GM13976 (cell line): ENCODE data around the gene RPL37.
"Not testable (repeated sequence)": the region's sequence is repeated elsewhere in the genome, so short reads cannot be mapped to it uniquely, and the experiment has no call there.

Experiments
- DNase-seq: peaks from one replicate; pipeline ENCODE4 v3.0.0; 2012; ENCODE audit warnings: low spot score
- in situ Hi-C: fragments of 300-500 bp; cut with MboI; formaldehyde crosslinking; loops from one replicate; pipeline ENCODE4 v1.12.0; 2022; ENCODE audit warnings: low sequenced_read_pairs, mixed read lengths, inconsistent platforms; ENCODE audit not compliant: unreplicated experiment
- TF ChIP-seq, protein P1 (sequence below): IDR thresholded peaks from 2 replicates; pipeline ENCODE4 v1.5.1; 2012; ENCODE audit warnings: borderline replicate concordance, mild to moderate bottlenecking; ENCODE audit not compliant: insufficient read depth; ENCODE audit errors: extremely low read depth, missing control alignments, control extremely low read depth

Gene RPL37

GRCh38 chr5:40801771-40802562 is 33.1 kb downstream of the RPL37 start:
- no peak for DNase-seq
- TF ChIP-seq, protein P1, sequence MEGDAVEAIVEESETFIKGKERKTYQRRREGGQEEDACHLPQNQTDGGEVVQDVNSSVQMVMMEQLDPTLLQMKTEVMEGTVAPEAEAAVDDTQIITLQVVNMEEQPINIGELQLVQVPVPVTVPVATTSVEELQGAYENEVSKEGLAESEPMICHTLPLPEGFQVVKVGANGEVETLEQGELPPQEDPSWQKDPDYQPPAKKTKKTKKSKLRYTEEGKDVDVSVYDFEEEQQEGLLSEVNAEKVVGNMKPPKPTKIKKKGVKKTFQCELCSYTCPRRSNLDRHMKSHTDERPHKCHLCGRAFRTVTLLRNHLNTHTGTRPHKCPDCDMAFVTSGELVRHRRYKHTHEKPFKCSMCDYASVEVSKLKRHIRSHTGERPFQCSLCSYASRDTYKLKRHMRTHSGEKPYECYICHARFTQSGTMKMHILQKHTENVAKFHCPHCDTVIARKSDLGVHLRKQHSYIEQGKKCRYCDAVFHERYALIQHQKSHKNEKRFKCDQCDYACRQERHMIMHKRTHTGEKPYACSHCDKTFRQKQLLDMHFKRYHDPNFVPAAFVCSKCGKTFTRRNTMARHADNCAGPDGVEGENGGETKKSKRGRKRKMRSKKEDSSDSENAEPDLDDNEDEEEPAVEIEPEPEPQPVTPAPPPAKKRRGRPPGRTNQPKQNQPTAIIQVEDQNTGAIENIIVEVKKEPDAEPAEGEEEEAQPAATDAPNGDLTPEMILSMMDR, result no peak
- in situ Hi-C loops, result no loop called here

GRCh38 chr5:40799258-40799657 is 35.8 kb downstream of the RPL37 start:
- TF ChIP-seq, protein P1, result no peak
- in situ Hi-C loops, result no loop called here
- no peak for DNase-seq

DNA sequence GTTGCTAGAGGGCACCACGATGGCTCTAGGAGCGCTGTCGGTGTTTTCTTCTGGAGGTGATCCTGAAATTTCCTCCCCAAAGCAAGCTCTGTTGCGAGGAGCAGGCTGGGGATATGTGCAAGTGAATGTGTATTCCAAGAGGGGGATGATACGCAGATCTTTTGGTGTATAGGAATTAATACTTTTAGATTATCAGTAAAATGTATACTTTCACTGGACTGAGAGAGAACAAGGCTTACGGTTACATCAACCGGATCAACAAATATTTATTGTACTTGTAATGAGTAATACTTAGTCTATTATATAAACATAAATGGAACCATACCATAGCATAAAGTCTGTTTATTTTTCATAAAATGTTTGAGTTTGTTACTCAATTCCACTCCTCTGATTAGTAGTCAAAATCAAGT is 36.2 kb downstream of the RPL37 start:
- in situ Hi-C loops, result no loop called here
- TF ChIP-seq, protein P1, result no peak
- no peak for DNase-seq

- in situ Hi-C loops, result no loop called here
- TF ChIP-seq, protein P1, result peak; percentile 76
- peak; percentile 92 for DNase-seq
Observed at GRCh38 chr5:40798012-40798800, 36.8 kb downstream of the RPL37 start, which contains the start of gene PRKAA1. Gene PRKAA1 (minus strand): TSS chr5:40798374. CDS start chr5:40798189, 185 bp downstream.

GRCh38 chr5:40797273-40798011 is 37.6 kb downstream of the RPL37 start:
- TF ChIP-seq, protein P1, result no peak
- in situ Hi-C loops, result no loop called here
- DNase-seq, result peak; percentile 53

DNA sequence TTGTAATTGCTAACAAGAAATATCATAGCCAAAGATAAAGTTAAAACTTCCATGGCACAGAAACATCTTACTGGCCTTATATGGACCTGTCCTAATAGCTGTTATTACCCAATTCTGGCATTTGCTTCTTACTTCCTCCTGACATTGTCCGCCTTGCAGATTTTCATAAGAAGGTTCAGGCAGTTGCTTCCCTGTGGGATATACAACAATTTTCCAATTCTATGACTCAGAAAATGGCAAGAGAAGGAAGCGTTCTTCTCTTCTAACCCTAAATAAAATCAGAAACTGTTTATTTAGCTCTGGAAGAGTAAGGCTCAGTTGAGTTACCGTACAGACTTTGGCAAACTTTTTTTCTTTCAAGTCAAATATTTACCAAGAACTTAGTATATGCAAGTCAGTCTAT is 38.5 kb downstream of the RPL37 start:
- TF ChIP-seq, protein P1, result no peak
- DNase-seq, result no peak
- in situ Hi-C loops, result no loop called here

DNA sequence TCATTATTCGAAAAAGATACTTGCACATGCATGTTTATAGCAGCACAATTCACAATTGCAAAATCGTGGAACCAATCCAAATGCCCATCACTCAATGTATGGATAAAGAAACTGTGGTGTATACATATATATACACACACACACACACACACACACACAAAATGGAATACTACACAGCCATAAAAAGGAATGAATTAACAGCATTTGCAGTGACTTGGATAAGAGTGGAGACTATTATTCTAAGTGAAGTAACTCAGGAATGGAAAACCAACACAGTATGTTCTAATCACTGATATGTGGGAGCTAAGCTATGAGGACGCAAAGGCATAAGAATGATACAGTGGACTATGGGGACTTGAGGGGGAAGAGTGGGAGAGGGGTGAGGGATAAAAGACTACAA is 40.1 kb downstream of the RPL37 start:
- in situ Hi-C loops, DNase-seq: not testable (repeated sequence)

DNA sequence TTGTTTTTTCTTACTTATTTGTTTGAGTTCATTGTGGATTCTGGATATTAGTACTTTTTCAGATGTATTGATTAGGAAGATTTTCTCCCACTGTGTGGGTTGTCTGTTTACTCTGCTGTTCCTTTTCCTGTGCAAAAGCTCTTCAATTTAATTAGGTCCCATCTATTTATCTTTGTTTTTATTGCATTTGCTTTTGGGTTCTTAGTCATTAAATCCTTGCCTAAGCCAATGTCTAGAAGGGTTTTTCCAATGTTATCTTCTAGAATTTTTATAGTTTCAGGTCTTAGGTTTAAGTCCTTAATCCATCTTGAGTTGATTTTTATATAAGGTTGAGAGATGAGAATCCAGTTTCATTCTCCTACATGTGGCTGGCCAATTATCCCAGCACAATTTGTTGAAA is 40.7 kb downstream of the RPL37 start:
- DNase-seq, result not testable (repeated sequence)

DNA sequence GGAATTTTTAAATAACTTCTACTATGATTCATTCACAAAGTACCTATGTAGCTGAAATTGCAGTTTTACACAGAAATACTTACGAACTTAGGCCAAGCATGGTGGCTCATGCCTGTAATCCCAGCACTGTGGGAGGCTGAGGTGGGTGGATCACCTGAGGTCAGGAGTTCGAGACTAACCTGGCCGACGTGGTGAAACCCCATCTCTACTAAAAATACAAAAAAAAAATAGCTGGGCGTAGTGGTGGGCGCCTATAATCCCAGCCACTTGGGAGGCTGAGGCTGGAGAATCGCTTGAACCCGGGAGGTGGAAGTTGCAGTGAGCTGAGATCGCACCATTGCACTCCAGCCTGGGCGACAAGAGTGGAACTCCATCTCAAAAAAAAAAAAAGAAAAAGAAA is 42.3 kb downstream of the RPL37 start:
- DNase-seq, in situ Hi-C loops: not testable (repeated sequence)

More for the DNA sequence above, 40.7 kb downstream of the RPL37 start:
- in situ Hi-C loops, result not testable (repeated sequence)
